NCI-H2196 (cell line): ENCODE measurements around the gene SH3RF1.
"Not testable (repeated sequence)": the region's sequence is repeated elsewhere in the genome, so short reads cannot be mapped to it uniquely, and the experiment has no call there.

ENCODE experiments used
- DNase-seq: peaks from one replicate; lab custom pipeline; 2025; ENCODE audit not compliant: unreplicated experiment; lab: John Stamatoyannopoulos, UW

Gene SH3RF1

DNA sequence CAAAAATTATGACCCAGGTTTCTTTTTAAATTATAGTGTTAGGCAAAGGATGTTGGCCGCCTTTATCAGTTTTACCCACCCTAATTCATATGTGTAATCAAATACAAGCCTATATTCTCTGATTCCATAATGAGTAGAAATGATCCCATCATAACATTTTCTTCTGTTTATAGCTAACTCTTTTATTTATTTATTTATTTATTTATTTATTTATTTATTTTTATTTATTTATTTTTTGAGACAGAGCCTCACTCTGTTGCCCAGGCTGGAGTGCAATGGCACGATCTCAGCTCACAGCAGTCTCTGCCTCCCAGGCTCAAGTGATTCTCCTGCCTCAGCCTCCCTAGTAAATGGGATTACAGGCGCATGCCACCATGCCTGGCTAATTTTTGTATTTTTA is 7.1 kb upstream of the SH3RF1 start:
- not testable (repeated sequence) for DNase-seq

DNA sequence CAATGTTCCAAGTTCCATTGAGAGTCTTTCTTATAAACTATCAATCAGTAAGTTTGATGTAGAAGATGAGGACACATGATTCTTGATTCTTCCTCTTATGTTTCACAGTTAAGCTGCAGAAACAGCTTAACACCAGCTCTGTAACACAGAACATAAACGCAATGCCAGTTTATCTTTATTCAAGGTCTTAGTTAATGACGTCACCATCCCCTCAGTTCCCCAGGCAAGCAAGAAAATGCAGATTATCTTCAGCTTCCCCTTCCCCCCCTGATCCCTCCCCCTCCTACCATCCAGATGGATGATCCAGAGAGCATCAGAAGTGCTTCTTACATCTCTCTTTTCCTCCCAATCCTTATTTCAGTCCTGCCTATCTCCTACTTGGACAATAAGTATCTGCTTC is 4.4 kb upstream of the SH3RF1 start:
- DNase-seq, result no peak

GRCh38 chr4:169274033-169274432 is 3.3 kb upstream of the SH3RF1 start:
- no peak for DNase-seq

GRCh38 chr4:169272265-169272886 is 1.6 kb upstream of the SH3RF1 start:
- DNase-seq, result no peak

GRCh38 chr4:169271692-169272007 is 894 bp upstream of the SH3RF1 start:
- no peak for DNase-seq

DNA sequence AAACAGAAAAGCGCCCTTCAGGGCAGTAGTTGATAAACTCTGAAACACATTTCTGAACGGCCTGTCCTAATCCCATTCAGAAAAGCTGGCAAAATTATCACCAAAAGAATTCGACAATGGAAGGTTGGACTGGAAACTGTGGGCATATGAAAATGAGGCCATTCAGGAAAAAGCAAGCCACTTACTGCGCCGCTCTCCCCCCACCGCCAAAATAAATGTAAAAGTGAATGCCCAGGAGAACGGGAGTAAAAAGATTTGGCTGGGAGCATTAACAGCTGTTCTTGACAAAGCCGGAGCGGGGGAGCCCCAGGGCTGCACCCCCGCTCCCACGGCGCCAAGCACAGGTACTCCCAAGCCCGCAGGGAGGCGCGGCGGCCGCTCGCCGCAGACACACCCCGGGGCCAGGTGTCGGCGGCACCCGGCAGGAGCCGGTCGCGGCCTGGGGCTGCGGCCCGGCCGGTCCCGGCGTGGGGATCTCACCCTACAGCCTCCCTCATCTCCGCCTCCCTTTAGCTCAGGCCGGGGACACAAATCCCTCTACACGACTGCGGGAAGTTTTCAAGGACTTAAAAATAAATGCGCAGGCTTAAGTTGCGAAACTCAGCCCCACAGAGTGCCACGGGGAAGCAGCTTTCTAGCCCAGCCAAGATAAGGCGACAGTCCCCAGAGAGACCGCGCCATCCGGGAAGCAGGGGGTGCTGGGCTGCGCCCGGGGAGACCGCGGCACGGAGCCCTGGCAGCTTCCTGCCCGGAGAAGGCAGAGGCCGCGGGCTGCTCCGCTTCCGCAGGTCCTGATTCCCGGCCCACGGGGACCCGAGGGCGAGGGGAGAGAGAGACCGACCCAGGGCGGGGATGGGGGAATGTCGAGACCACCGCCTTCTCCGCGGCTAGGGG is 593 bp downstream of the SH3RF1 start:
- DNase-seq, result no peak

DNA sequence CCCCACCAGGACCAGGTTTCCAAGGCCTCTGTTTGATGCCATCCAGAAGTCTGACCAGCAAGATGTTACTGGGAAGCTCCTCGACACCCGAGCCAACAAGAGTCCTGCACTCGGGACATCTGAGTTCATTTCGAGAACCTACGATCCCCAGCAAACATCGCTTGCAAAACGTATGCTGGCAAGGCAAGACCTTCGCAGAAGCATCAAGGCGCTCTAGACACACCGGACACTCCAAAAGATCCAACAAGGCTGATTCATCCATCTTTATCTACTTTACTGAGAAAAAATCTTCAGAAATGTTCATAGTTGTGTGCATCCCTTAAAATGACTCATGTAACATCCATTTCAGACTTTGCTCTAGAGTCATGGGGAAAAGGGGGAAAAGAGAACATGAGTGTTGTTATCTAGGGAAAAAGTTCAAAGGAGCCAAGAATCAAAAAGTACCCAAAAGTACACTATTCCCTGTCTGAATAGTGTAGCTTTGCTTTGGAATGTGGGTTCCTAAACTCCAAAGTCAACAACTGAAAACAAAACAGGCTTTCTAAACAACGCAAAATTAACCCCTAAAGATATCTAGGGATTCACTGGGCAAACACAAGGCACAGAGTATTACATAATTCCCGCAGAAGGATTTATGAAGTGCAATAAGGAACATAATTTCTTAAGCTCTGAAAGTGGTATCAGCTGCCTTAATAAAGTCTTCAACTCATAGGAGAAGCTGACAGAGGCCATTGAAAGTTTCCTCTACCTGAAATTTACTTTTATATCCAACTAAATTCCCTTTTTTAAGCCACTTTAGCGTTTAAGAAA is 1.6 kb downstream of the SH3RF1 start:
- no peak for DNase-seq

DNA sequence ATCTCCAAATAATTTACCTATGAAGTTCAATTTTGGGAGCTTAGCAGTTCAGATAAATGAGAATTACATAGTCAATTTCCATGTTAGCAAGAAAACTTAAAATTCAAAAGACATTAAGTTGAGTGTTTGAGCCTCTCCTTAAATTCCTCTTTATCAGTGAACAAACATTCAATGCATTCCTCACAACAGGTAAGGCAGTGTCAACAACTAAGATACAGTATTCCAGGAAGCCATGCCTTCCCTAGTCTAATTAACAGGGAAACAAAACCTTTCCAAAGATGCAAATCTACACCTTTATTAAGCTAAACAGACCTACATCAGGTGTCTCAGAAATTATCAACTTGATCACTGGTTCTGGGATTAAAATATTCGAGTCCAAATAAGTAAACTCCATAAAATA is 3.7 kb downstream of the SH3RF1 start:
- no peak for DNase-seq

GRCh38 chr4:169266661-169267060 is 4.1 kb downstream of the SH3RF1 start:
- DNase-seq, result no peak

DNA sequence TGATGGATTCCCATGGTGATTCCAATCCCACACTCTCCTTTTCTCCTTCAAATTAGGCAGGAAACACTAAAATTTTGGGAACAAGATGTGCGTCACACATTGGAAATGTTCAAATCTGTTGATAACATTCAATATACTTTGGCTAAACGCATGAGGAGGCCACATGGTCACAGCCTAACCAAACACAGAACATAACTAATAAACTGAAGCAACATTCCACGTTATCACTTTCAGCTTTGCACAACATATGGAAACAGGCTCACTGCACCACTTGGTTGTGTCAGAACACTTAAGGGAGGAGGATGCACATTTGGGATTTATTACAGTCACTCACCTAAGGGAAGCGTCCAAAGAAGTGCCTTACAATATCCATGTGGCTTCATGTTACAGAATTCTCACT is 4.7 kb downstream of the SH3RF1 start:
- DNase-seq, result no peak

DNA sequence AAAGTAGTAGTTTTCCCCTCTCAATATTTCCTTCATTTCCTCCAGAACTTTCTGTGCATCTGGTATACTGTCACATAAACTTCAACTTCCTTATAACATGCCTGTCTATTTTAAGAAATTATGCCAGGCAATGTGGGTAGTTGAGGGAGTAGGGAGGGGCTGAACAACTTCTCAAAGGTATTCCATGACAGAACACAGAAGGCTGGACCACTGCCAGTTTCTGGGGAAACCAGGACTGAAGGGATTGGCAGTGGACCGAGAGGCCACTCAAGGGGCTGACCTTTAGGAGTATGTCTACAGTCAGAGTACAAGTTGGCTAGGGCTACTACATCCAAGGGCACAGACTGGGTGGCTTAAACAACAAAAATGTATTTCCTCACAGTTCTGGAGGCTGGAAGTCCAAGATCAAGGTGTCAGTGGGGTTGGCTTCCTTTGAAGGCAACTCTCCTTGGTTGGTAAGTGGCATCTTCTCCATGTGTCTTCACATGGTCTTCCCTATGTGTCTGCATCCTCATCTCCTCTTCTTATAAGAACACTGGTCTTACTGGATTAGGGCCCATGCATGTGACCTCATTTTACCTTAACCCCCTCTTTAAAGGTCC is 6.9 kb downstream of the SH3RF1 start:
- DNase-seq, result no peak

GRCh38 chr4:169260217-169260866 is 10.4 kb downstream of the SH3RF1 start:
- DNase-seq, result no peak

GRCh38 chr4:169259271-169259670 is 11.5 kb downstream of the SH3RF1 start:
- DNase-seq, result no peak

- no peak for DNase-seq
These were observed 12.6 kb downstream of the SH3RF1 start for GRCh38 chr4:169258141-169258540.

DNA sequence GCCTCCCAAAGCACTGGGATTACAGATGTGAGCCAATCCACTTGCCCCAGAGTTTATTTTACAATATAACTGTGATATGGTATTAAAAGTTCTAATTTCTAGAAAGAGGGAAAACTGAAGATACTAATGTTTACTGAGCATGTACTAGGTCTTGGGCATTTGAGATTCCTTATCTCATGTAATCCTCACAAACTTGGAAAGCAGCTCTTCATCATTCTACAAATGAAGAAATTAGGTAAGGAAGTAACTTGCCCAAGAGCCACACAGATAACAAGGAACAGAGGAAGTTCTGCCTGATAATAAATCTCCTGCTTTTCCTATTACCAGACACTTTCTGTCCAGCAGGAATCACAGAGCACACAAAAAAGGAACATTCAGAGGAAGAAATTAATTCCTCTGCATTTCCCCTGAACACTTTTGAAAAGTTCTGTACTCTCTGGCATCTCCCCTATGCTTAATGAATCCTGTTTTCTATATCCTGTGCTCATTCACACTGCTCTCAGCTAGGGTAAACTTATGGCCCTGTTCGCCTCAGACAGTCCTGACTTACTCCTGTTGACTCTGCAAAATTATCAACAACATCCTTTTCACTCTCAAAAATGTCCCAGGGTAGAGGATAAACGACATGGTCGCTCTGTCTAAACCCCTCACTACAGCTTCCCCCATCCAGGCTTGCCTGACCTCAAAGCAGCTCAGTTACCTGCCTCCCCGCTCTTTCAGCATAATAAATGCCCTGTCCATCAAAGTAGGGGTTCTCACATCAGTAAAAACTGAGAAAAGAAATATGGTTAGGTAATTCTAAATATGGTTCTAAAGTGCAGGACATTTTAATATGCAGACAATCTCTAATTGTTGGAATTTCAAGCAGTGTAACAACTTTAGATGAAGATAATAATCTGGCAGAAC is 13.6 kb downstream of the SH3RF1 start:
- no peak for DNase-seq

DNA sequence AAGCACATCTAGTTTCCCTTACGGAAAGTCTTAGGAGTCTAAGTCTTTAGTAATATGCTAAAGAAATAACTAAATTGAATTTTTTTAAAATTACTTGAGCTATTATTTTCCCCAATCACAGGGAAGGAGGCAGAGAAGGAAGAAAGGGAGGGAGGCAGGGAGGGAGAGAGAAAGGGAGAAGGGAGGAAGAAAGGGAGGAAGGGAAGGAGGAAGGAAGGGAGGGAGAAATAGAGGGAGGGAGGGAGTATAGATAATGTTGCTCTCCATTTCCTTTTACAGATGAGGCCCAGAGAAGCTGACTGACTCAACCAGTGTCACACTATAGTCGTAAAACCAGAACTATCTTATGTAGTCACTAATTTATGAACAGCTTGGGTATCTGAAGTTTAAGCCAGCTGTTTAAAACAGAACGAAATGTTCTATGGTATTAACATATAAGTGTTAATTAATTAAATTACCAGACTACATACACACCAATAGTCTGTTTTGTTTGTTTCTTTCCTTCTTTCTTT is 14.6 kb downstream of the SH3RF1 start:
- DNase-seq, result no peak

DNA sequence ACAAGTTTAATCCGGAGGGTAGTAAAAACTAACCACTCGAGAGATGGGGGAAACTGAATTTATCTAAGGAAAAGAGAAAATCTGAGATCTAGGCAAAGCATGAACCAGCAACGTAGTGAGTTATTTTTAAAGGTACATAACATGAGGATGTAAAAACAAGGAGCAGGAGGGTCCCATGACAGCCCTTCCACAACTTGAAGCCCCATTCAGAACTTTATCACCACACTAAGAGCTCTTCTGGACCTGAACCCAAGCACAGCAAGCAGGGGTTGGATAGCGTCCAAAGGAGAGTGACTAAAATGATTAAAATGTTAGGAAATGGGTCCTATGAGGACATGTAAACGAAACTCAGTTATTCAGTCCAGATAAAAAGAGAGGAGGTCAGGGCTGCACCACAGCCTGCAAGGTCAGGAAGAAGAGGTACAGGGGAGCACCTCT is 16.2 kb downstream of the SH3RF1 start:
- DNase-seq, result no peak

DNA sequence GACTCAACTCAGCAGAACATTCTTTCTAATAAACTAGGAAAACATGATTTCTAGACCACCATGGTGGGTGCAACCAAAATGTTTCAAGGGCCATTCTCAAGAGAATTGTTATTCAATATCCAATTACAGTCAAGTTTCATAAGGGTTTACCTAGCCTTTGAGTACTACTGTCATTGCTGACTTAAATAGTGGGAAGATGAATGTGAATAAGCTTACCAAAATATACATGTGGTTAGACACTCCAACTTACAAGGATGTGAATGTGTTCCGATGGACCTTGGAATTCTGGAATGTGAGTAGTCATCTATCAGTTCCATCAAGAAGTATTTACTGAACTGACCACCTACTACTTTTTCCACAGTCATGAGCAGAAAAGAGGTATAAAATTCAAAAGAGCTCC is 16.9 kb downstream of the SH3RF1 start:
- no peak for DNase-seq

- DNase-seq, result no peak
These were observed 17.6 kb downstream of the SH3RF1 start for GRCh38 chr4:169253113-169253671.
